NCI-H82 treated with DMSO at 0.1 percent for 48 hours (cell line): ENCODE measurements around the gene RPL15.

Experiments
- DNase-seq: peaks from one replicate; lab custom pipeline; 2025; ENCODE audit not compliant: unreplicated experiment; lab: John Stamatoyannopoulos, UW

The RPL15 gene

GRCh38 chr3:23960649-23961048, 43.7 kb downstream of the RPL15 start:
- DNase-seq: no peak

GRCh38 chr3:23961066-23961465, 44.1 kb downstream of the RPL15 start:
- no peak for DNase-seq

DNA sequence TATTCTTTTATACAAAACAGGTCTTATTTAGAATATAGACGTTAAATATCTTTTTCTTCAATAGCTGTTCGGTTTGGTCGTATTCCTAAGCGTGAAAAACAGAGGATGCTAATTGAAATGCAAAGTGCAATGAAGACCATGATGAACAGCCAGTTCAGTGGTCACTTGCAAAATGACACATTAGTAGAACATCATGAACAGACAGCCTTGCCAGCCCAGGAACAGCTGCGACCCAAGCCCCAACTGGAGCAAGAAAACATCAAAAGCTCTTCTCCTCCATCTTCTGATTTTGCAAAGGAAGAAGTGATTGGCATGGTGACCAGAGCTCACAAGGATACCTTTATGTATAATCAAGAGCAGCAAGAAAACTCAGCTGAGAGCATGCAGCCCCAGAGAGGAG, 45.0 kb downstream of the RPL15 start:
- no peak for DNase-seq

- DNase-seq: no peak
Observed at GRCh38 chr3:23964537-23965235, 47.8 kb downstream of the RPL15 start.

DNA sequence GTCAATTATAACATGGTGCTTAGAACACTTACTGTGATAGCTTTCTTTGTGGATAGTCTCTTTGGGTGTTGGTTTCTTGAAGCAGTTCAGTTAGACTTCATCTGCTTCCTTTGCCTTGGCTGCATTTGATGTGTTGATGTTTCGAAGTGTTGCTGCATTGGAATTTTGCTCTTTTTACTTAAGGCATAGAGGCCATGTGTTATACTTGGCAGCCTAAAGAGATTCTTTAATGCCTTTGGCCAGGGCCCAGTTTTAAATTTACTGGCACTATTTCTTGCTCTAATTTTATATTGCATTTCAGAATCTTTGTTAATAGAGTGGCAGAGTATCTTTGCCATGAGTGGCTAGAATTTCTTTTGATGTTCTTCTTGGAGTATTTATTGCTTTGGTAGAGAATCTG, 49.4 kb downstream of the RPL15 start:
- no peak for DNase-seq

DNA sequence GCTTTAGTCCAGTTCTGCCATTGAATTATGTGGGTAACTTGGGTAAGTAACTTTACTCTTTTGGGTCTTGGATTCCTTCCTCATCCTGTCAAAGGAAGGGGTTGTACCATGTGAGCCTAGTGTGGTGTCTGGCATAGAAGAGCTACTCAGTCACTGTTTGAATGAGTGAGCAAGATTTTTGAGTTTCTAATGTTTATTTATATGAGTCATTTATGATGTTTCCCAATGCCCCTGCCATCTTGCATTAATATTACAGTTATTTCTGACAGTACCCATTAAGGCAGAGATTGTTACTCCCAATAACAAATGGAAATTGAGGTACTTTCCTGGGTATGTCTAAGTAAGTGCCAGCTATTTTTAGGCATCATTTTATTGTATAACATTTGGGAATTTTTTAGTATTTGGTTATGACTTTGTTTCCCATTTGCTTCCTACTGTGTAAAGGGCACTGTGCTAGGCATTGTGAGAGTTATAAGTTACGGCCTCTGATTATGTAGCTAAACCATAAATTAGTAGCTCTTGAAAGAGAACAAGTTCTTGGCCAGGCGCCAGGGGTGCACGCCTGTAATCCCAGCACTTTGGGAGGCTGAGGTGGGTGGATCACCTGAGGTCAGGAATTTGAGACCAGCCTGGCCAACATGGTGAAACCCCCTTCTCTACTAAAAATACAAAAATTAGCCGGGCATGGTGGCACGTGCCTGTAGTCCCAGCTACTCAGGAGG, 51.7 kb downstream of the RPL15 start:
- no peak for DNase-seq

DNA sequence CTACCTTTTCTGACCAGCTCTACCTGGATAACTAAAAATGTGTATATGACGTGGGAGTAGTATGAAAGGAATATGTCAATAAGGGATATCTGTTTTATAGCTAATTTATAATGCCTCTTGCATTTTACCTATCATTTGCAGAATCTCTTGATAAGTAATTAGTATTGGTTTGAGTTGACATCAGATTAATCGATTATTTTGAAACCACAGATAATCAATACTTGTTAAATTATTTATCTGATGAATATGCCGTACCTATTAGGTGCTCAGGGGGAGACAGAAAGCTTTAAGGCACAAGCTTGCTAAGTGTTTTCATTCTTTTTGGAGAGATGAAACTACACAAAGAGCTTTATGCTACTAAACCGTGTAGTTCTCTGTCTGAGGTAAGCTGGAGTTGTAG, 52.5 kb downstream of the RPL15 start:
- DNase-seq: no peak
